Smooth muscle cell (in vitro differentiated cells): ENCODE data around the gene IQSEC1. TPM values are rescaled to one million over a fixed set of nuclear protein-coding genes. Genes with fewer than 3 reads are reported as not detected.

Source experiments
- DNase-seq: peaks from one replicate; lab custom pipeline; 2025; ENCODE audit not compliant: unreplicated experiment; lab: John Stamatoyannopoulos, UW
- H2AFZ ChIP-seq: fragments of 200-600 bp; sonication (generic); 2 replicates; pipeline ENCODE4 v1.6.0; 2016; ENCODE audit warnings: antibody characterized with exemption, low read depth, mild to moderate bottlenecking
- H3F3A ChIP-seq: fragments of 200-600 bp; sonication (generic); 2 replicates; pipeline ENCODE4 v1.6.0; 2017; ENCODE audit warnings: antibody characterized with exemption, low read depth
- H3K27ac ChIP-seq: fragments of 200-600 bp; sonication (generic); 2 replicates; pipeline ENCODE4 v1.5.1; 2016; ENCODE audit warnings: low read depth, mild to moderate bottlenecking
- H3K27me3 ChIP-seq: fragments of 200-600 bp; sonication (generic); 2 replicates; pipeline ENCODE4 v1.6.1; 2016; ENCODE audit warnings: low read depth, mild to moderate bottlenecking
- H3K36me3 ChIP-seq: fragments of 200-600 bp; sonication (generic); 2 replicates; pipeline ENCODE4 v1.5.1; 2016; ENCODE audit warnings: low read depth
- H3K4me1 ChIP-seq: fragments of 200-600 bp; sonication (generic); 2 replicates; pipeline ENCODE4 v1.5.1; 2016; ENCODE audit warnings: low read depth
- H3K4me2 ChIP-seq: fragments of 200-600 bp; sonication (generic); 2 replicates; pipeline ENCODE4 v1.6.0; 2016; ENCODE audit warnings: mild to moderate bottlenecking
- H3K4me3 ChIP-seq: fragments of 200-600 bp; sonication (generic); 2 replicates; pipeline ENCODE4 v1.5.1; 2016; ENCODE audit warnings: mild to moderate bottlenecking
- H3K79me2 ChIP-seq: fragments of 200-600 bp; sonication (generic); 2 replicates; pipeline ENCODE4 v1.6.0; 2016; ENCODE audit warnings: low read depth, mild to moderate bottlenecking
- H3K9ac ChIP-seq: fragments of 200-600 bp; sonication (generic); 2 replicates; pipeline ENCODE4 v1.6.0; 2016; ENCODE audit warnings: low read depth
- H3K9me3 ChIP-seq: fragments of 200-600 bp; sonication (generic); replicated peaks from 2 replicates; pipeline ENCODE4 v1.5.1; 2016; ENCODE audit warnings: low read depth
- H4K20me1 ChIP-seq: fragments of 200-600 bp; sonication (generic); 2 replicates; pipeline ENCODE4 v1.6.0; 2016; ENCODE audit warnings: low read depth
- CTCF ChIP-seq: fragments of 200-600 bp; sonication (generic); IDR thresholded peaks from 2 replicates; pipeline ENCODE4 v1.5.1; 2017; ENCODE audit warnings: borderline replicate concordance, mild to moderate bottlenecking, antibody characterized with exemption; ENCODE audit not compliant: insufficient read depth, poor library complexity, severe bottlenecking
- WGBS: methylation state at CpG from one replicate; pipeline ENCODE4 v1.1.7; 2016; ENCODE audit warnings: low lambda C conversion rate; 5-methylcytosine and 5-hydroxymethylcytosine counted together
- polyA plus RNA-seq: library from polyadenylated mRNA; unstranded; fragments of >200 nt; fragmentation: Nextera tagmentation; extraction: Ambion mirVana; gene quantifications from 2 replicates; pipeline ENCODE4 v1.2.1, GENCODE V29; 2016
- total RNA-seq: library from RNA; depleted of rRNA; stranded (reverse); fragments of >200 nt; gene quantifications from 2 replicates; pipeline ENCODE4 v1.2.3, GENCODE V29; 2014

IQSEC1 gene
- total and polyA plus RNA-seq, 2 experiments from 2014 or later: 18.9 to 19.8 TPM

DNA sequence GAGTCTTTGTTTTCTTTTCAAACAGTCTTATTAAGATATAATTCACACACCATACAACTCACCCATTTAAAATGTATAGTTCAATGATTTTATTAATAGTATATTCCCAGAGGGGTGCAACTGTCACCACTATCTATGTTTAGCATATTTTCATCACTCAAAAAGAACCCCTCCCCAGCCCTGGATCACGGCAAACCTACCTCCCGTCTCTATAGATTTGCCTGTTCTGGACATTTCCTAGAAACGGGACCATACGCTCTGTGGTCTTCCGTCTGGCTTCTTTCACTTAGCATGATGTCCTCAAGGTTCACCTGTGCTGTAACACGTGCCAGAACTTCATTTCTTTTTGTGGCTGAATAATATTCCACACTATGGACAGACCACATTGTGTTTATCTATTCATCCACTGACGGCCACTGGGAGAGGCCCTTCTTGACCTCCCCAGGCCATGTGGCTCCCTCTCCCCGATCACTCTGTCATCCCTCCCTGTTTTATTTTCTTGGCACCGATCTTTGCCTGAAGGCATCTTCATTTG, 56.4 kb downstream of the IQSEC1 start:
- Histone ChIP-seq H3K4me3 (no peak overlapping the region), H2AFZ (no peak overlapping the region), H3K4me1 (peaks cover 36% of the 10 kb centered on the region), H3K4me2 (no peak overlapping the region), H3K36me3 (no peaks in the 10 kb centered on the region), H3K9ac (no peak overlapping the region), H3F3A (no peaks in the 10 kb centered on the region), H3K27me3 (no peaks in the 10 kb centered on the region), H3K27ac (no peak overlapping the region), H3K79me2 (no peaks in the 10 kb centered on the region), H4K20me1 (peaks cover 9% of the 10 kb centered on the region), H3K9me3 (no peaks in the 10 kb centered on the region)
- TF ChIP-seq CTCF: no peak
- WGBS: 85% methylated on average over 9 of the region's 9 CpGs
- DNase-seq: no peak

DNA sequence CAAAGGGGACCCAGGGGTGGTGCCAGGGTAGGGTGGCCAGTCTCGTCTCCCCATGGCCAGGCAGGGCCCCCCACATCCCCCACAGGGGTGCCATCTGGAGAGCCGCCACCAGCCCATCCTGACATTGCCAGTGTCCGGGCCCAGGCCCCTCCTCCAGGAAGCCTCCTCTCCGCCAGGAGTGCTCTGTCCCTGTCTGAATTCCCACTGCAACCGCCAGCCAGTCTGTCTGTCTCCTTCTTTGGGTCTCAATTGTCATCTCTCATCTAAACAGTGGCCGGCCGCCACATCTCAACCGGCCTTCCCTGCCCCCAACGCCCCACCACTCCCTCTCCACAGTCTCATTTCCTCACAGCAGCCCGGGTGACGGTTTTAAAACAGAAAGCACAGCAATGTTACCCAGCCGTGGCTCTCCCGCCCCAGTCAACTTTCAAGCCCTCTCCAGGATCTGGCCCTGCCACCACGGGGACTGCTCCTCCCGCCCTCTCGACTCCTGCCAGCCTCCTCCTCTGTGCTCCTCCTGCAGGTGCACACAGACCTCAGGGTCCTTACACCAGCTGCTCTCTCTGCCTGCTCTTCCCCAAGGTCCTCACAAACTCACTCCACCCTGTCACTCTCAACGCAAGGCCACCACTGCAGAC, 57.0 kb downstream of the IQSEC1 start:
- Histone ChIP-seq H3K9ac (no peak overlapping the region), H3K9me3 (no peaks in the 10 kb centered on the region), H3K36me3 (no peaks in the 10 kb centered on the region), H3F3A (no peaks in the 10 kb centered on the region), H3K27me3 (no peaks in the 10 kb centered on the region), H3K79me2 (no peaks in the 10 kb centered on the region), H4K20me1 (peaks cover 14% of the 10 kb centered on the region), H3K4me1 (peaks cover 40% of the 10 kb centered on the region), H2AFZ (no peak overlapping the region), H3K4me2 (no peak overlapping the region), H3K27ac (no peak overlapping the region), H3K4me3 (no peak overlapping the region)
- no peak for TF ChIP-seq CTCF
- 71% methylated on average over 17 of the region's 17 CpGs for WGBS
- DNase-seq: no peak

DNA sequence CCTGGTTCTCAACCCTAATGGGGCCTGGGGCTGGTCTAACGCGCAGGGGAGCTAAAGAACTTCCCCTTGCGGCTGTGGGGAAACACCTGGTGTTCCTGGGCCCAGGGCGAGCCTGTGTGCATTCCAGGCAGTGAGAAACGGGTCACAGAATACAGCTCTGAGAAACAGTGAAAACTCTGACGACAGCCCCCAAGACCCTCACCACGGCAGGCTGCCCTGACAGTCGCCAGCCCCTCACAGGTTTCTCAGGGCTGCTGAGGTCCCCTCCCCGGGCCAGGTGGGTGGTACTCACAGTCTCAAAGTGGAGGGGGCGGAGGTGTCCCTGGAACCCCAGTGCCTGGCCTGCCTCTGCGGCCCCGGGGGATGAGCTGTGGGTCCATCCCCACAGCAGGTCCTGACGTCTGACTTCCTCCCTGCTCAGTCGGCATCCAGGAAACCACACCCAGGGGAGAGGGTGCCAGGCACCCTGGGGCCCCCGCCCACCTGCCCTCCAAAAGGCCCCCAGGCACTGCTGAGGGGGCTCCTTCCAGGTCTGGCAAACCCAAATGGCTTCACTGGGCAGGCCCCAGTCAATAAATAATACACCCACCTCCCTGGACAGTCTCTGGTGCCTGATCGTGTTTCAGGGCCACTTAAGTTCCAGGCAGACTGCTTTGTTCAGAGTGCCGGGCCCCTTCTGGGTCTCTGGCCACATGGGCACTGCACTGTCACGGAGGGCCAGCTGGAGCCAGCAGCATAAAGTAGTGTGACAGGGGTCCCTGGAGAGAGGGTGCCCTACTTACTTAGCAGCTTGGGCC, 57.7 kb downstream of the IQSEC1 start:
- Histone ChIP-seq H3K79me2 (no peaks in the 10 kb centered on the region), H3K4me2 (no peak overlapping the region), H3K4me3 (no peak overlapping the region), H3K9me3 (no peaks in the 10 kb centered on the region), H4K20me1 (peaks cover 15% of the 10 kb centered on the region), H3K36me3 (no peaks in the 10 kb centered on the region), H3K27me3 (no peaks in the 10 kb centered on the region), H3K9ac (no peak overlapping the region), H3F3A (no peaks in the 10 kb centered on the region), H3K4me1 (peaks cover 42% of the 10 kb centered on the region), H2AFZ (no peak overlapping the region), H3K27ac (no peak overlapping the region)
- TF ChIP-seq CTCF: no peak
- no peak for DNase-seq
- 86% methylated on average over 18 of the region's 18 CpGs for WGBS
